22Rv1 (cell line): ENCODE data around the gene CAB39L.

ENCODE experiments used
- CTCF ChIP-seq: fragments of 450-650 bp; IDR thresholded peaks from 2 replicates; pipeline ENCODE4 v1.5.1; 2017; ENCODE audit warnings: mild to moderate bottlenecking
- ZFX ChIP-seq: fragments of 450-650 bp; IDR thresholded peaks from 2 replicates; pipeline ENCODE4 v1.6.1; 2017; ENCODE audit warnings: antibody characterized with exemption, borderline replicate concordance

GRCh38 chr13:49488563-49488962 is 44.7 kb upstream of the CAB39L start:
- TF ChIP-seq CTCF, result no peak
- no peak for TF ChIP-seq ZFX
